A549 treated with ZK216348 at 1 μM for 4 hours (cell line): Measurements from ENCODE around the gene KCNK2. TPM values are rescaled to one million over a fixed set of nuclear protein-coding genes. Genes with fewer than 3 reads are reported as not detected.

ENCODE experiments used
- total RNA-seq: library from RNA; stranded (reverse); fragments of 200-300 nt; extraction: Qiagen RNA extraction; gene quantifications from 5 replicates; pipeline ENCODE4 v1.2.3, GENCODE V29; 2022; ENCODE audit warnings: low read depth

The KCNK2 gene, protein sequence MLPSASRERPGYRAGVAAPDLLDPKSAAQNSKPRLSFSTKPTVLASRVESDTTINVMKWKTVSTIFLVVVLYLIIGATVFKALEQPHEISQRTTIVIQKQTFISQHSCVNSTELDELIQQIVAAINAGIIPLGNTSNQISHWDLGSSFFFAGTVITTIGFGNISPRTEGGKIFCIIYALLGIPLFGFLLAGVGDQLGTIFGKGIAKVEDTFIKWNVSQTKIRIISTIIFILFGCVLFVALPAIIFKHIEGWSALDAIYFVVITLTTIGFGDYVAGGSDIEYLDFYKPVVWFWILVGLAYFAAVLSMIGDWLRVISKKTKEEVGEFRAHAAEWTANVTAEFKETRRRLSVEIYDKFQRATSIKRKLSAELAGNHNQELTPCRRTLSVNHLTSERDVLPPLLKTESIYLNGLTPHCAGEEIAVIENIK
- 0.11 to 0.45 TPM (median 0.16 TPM) in 3 of 5 replicates, not detected in the others for total RNA-seq

DNA sequence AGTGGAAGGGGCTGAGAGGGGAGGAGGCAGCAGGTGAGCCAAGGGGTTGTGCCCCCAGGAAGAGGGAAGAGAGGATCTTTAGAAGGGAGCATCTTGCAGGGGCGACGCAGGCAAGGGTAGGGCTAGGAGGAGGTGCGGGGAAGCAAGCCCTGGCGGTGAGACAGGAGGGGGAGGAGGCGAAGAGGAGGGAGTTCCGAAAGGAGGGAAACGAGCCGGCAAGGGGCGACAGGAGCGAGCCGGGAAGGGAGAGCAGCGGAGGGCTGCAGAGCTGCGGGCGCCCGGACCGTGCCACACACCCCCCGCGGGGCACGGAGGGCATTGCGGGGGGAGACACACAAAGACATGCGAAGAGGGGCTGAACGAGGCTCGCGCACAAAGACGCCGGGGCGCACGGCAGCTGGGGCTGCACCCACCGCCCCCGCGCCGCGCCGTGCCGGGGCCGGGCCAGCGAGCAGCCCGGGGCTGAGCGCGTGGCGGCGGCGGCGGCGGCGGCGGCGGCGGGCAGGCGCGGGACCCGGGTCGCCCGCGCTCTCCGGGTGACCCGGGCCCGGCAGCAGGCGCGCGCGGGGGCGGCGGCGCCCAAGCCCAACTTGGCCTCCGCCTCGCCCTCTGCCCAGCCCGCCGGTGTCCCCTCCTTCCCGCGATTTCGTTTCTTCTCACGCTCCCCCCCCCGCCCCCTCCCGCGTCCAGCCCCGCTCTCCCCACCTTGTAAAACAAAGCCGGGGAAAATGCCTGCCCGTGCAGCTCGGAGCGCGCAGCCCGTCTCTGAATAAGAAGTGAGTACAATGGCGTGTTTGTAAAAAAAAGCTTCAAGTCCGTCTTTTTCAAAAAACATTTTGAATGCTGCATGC is at the start of gene KCNK2:
Gene KCNK2, plus strand, starts transcription at position 206 of the 851 bp plus-strand sequence. CDS start 649 bp downstream, outside the sequence.

